Neural progenitor cell (in vitro differentiated cells): ENCODE measurements around the gene THEM5. TPM values are rescaled to one million over a fixed set of nuclear protein-coding genes. Genes with fewer than 3 reads are reported as not detected.

Source experiments
- DNase-seq: peaks from one replicate; pipeline ENCODE4 v3.0.0-alpha.2; 2016; ENCODE audit warnings: low spot score
- H2AFZ ChIP-seq: fragments of 200-600 bp; sonication (generic); replicated peaks from 2 replicates; pipeline ENCODE4 v1.6.1; 2016; ENCODE audit warnings: antibody characterized with exemption
- H3F3A ChIP-seq: fragments of 200-600 bp; sonication (generic); 2 replicates; pipeline ENCODE4 v1.6.1; 2016; ENCODE audit warnings: antibody characterized with exemption, low read depth
- H3K27ac ChIP-seq: fragments of 200-600 bp; sonication (generic); 2 replicates; pipeline ENCODE4 v1.5.1; 2016; ENCODE audit warnings: mild to moderate bottlenecking
- H3K27me3 ChIP-seq: fragments of 200-600 bp; sonication (generic); 2 replicates; pipeline ENCODE4 v1.6.1; 2016; ENCODE audit warnings: mild to moderate bottlenecking, moderate library complexity
- H3K36me3 ChIP-seq: fragments of 200-600 bp; sonication (generic); 2 replicates; pipeline ENCODE4 v1.5.1; 2016
- H3K4me1 ChIP-seq: fragments of 200-600 bp; sonication (generic); 2 replicates; pipeline ENCODE4 v1.6.1; 2016; ENCODE audit warnings: mixed run types
- H3K4me2 ChIP-seq: fragments of 200-600 bp; sonication (generic); 2 replicates; pipeline ENCODE4 v1.6.1; 2016
- H3K4me3 ChIP-seq: fragments of 200-600 bp; sonication (generic); 2 replicates; pipeline ENCODE4 v1.5.1; 2016
- H3K79me2 ChIP-seq: fragments of 200-600 bp; sonication (generic); 2 replicates; pipeline ENCODE4 v1.6.1; 2016; ENCODE audit warnings: low read depth
- H3K9ac ChIP-seq: fragments of 200-600 bp; sonication (generic); 2 replicates; pipeline ENCODE4 v1.6.1; 2016
- H3K9me3 ChIP-seq: fragments of 200-600 bp; sonication (generic); 2 replicates; pipeline ENCODE4 v1.5.1; 2016; ENCODE audit warnings: low read depth
- H4K20me1 ChIP-seq: fragments of 200-600 bp; sonication (generic); 2 replicates; pipeline ENCODE4 v1.6.1; 2016; ENCODE audit warnings: low read depth
- H3K27ac Mint-ChIP-seq: 3 replicates; pipeline ENCODE4 v1.8.0; 2021; ENCODE audit warnings: mixed read lengths
- H3K27me3 Mint-ChIP-seq: 2 replicates; pipeline ENCODE4 v1.8.0; 2022; ENCODE audit warnings: low read depth, mild to moderate bottlenecking, inconsistent platforms, moderate library complexity, mixed read lengths; ENCODE audit not compliant: insufficient read depth
- H3K36me3 Mint-ChIP-seq: 3 replicates; pipeline ENCODE4 v1.8.0; 2021; ENCODE audit warnings: mixed read lengths
- H3K4me1 Mint-ChIP-seq: 3 replicates; pipeline ENCODE4 v1.8.0; 2021; ENCODE audit warnings: mixed read lengths
- H3K4me3 Mint-ChIP-seq: 3 replicates; pipeline ENCODE4 v1.8.0; 2021; ENCODE audit warnings: mild to moderate bottlenecking, moderate library complexity, mixed read lengths
- H3K9me3 Mint-ChIP-seq: 3 replicates; pipeline ENCODE4 v1.8.0; 2020; ENCODE audit warnings: mixed read lengths
- EZH2 ChIP-seq: fragments of 200-600 bp; sonication (generic); IDR thresholded peaks from 2 replicates; pipeline ENCODE4 v1.6.1; 2017; ENCODE audit warnings: antibody characterized with exemption, mild to moderate bottlenecking, moderate library complexity
- EZH2phosphoT487 ChIP-seq: fragments of 200-600 bp; sonication (generic); IDR thresholded peaks from 2 replicates; pipeline ENCODE4 v1.6.1; 2017; ENCODE audit warnings: antibody characterized with exemption
- small RNA-seq: library from RNA; depleted of rRNA; stranded (forward); fragments of <200 nt; gene quantifications from one replicate; pipeline ENCODE3, GENCODE V24; 2015
- total RNA-seq: library from RNA; depleted of rRNA; stranded (reverse); fragments of >200 nt; gene quantifications from 2 replicates; pipeline ENCODE4 v1.2.3, GENCODE V29; 2015; ENCODE audit warnings: low replicate concordance
- TF ChIP-seq, protein P1 (sequence below): fragments of 200-600 bp; sonication (generic); IDR thresholded peaks from 2 replicates; pipeline ENCODE4 v1.5.1; 2017; ENCODE audit warnings: antibody characterized with exemption, mild to moderate bottlenecking

Gene THEM5
- total RNA-seq, 1 donor from 2014 or later = not detected

DNA sequence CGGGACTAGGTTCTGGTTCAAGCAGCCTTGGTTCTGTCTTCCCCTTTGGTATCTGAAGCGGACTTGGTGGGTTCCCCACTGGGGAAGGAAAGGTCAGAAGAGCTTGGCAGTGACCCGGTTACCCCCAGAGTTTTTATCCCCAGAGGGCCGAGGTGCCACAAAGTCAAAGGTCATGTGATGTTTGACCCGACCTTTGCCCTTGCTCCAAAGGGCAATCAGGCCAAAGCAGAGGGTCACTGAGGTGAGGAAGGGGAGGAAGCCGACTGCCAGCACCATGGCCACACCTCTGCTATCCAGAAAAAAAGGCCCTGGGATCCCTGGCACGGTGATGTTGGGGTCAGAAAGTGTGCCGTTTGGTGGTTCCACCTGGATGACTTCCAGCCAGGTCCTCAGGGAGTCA is 52.7 kb downstream of the THEM5 start:
- Mint-ChIP-seq H3K4me3 (no peak overlapping the region), H3K9me3 (no peaks in the 10 kb centered on the region), H3K27me3 (peaks cover 11% of the 10 kb centered on the region), H3K4me1 (peaks cover 15% of the 10 kb centered on the region), H3K27ac (no peak overlapping the region), H3K36me3 (no peaks in the 10 kb centered on the region)
- Histone ChIP-seq H4K20me1 (no peaks in the 10 kb centered on the region), H3K79me2 (no peaks in the 10 kb centered on the region), H3K4me2 (no peak overlapping the region), H2AFZ (no peak overlapping the region), H3K27ac (no peak overlapping the region), H3K9ac (no peak overlapping the region), H3K4me3 (no peak overlapping the region), H3K27me3 (no peaks in the 10 kb centered on the region), H3K4me1 (peaks cover 10% of the 10 kb centered on the region), H3F3A (peaks cover 10% of the 10 kb centered on the region), H3K9me3 (no peaks in the 10 kb centered on the region), H3K36me3 (no peaks in the 10 kb centered on the region)
- no peak for DNase-seq
- TF ChIP-seq EZH2phosphoT487 (no peak), EZH2 (no peak)
- TF ChIP-seq, protein P1, sequence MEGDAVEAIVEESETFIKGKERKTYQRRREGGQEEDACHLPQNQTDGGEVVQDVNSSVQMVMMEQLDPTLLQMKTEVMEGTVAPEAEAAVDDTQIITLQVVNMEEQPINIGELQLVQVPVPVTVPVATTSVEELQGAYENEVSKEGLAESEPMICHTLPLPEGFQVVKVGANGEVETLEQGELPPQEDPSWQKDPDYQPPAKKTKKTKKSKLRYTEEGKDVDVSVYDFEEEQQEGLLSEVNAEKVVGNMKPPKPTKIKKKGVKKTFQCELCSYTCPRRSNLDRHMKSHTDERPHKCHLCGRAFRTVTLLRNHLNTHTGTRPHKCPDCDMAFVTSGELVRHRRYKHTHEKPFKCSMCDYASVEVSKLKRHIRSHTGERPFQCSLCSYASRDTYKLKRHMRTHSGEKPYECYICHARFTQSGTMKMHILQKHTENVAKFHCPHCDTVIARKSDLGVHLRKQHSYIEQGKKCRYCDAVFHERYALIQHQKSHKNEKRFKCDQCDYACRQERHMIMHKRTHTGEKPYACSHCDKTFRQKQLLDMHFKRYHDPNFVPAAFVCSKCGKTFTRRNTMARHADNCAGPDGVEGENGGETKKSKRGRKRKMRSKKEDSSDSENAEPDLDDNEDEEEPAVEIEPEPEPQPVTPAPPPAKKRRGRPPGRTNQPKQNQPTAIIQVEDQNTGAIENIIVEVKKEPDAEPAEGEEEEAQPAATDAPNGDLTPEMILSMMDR = no peak

DNA sequence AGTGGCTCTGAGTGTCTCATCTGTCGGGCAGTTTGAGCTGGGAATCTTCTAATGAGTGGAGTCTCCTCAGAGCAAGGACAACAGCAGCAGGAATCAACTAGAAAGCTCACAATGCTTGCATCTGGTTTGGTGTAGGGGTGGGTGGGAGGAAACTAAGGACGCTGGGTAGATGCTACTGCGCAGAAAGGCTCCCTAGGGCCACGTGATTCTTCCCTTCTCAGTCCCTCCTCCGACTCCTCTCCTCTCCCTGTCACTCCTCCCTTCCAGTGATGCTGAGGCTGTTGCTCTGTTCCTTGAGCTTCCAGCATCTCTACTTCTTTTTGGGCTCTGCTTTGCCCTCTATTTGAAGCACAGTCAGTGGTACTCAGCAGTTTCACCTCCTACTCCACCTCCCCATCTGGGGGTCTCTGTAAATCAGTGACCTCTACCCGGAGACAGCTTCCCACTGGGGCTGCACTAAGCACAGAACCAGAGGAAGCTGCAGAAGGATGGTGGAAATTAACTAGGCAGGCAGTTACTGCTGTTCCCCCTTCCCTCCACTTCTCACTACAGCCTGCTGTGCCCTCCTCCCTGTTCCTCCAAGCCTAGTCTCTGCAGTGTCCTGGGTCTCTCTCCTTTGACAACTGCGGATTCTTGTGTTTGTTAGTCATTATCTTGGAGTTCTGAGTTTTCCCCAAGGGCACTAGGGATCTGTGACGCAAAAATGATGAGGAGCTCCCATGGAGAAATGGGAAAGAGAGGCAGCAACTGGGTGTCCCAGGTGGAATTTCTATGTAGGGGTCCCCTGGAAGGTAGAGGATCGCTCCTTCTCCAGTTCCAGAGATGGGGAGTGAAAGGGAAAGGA is 54.1 kb downstream of the THEM5 start:
- Mint-ChIP-seq H3K27ac (peak overlapping the region; percentile 33), H3K9me3 (no peaks in the 10 kb centered on the region), H3K4me3 (no peak overlapping the region), H3K4me1 (peaks cover 15% of the 10 kb centered on the region), H3K27me3 (peaks cover 11% of the 10 kb centered on the region), H3K36me3 (no peaks in the 10 kb centered on the region)
- Histone ChIP-seq H3K27ac (no peak overlapping the region), H3K79me2 (no peaks in the 10 kb centered on the region), H4K20me1 (no peaks in the 10 kb centered on the region), H3K27me3 (no peaks in the 10 kb centered on the region), H2AFZ (peak overlapping the region; percentile 63), H3K9me3 (no peaks in the 10 kb centered on the region), H3K4me1 (peaks cover 10% of the 10 kb centered on the region), H3F3A (peaks cover 10% of the 10 kb centered on the region), H3K4me2 (peak overlapping the region; percentile 54), H3K36me3 (no peaks in the 10 kb centered on the region), H3K4me3 (no peak overlapping the region), H3K9ac (peak overlapping the region; percentile 32)
- no peak for TF ChIP-seq EZH2phosphoT487
- TF ChIP-seq EZH2 = no peak
- TF ChIP-seq, protein P1 = no peak
- DNase-seq = peak; percentile 27

DNA sequence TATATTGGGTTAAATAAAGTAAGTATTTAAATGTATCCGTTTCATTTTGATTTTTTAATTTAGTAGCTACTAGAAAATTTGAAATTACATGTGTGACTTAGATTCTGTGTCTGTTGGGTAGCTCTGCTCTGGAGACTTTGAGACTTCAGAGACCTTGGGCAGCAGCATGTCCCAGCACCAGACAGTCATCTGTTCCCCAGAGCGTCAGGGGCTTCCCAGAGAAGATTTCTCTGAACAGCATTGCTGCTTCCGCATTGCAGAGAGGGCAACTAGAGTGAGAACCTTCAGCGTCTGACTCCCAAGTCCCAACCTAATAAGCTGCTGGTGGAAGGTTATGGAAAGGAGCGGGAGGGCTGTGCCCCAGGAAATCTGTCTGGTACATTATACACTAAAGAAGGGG is 54.9 kb downstream of the THEM5 start:
- no peak overlapping the region for H3K27ac ChIP-seq
- no peaks in the 10 kb centered on the region for H3K36me3 Mint-ChIP-seq
- TF ChIP-seq, protein P1 = no peak
- TF ChIP-seq EZH2 (no peak), EZH2phosphoT487 (no peak)
- no peaks in the 10 kb centered on the region for H4K20me1 ChIP-seq
- DNase-seq = no peak
- no peak overlapping the region for H3K4me2 ChIP-seq
- peaks cover 10% of the 10 kb centered on the region for H3F3A ChIP-seq
- no peaks in the 10 kb centered on the region for H3K9me3 ChIP-seq
- no peaks in the 10 kb centered on the region for H3K79me2 ChIP-seq
- peaks cover 15% of the 10 kb centered on the region for H3K4me1 Mint-ChIP-seq
- no peaks in the 10 kb centered on the region for H3K36me3 ChIP-seq
- no peak overlapping the region for H3K27ac Mint-ChIP-seq
- peaks cover 9% of the 10 kb centered on the region for H3K27me3 Mint-ChIP-seq
- H2AFZ ChIP-seq = peak overlapping the region; percentile 63
- H3K9me3 Mint-ChIP-seq = no peaks in the 10 kb centered on the region
- H3K4me1 ChIP-seq = peaks cover 10% of the 10 kb centered on the region
- H3K4me3 Mint-ChIP-seq = no peak overlapping the region
- no peak overlapping the region for H3K4me3 ChIP-seq
- peak overlapping the region; percentile 32 for H3K9ac ChIP-seq
- H3K27me3 ChIP-seq = no peaks in the 10 kb centered on the region

Small RNA genes within 50 kb of the gene (small RNA-seq; reads per million reads assigned to genes)
- gene RF00019 = not detected

Other genes with a start within 250 kb of the THEM5 start
- 30.5 and 34.1 TPM in 2 replicates for gene SNX27, start 241.7 kb downstream of the THEM5 start, total RNA-seq
- 0.17 and 1.1 TPM in 2 replicates for gene CELF3, start 136.9 kb downstream of the THEM5 start, total RNA-seq
- not detected in 2 replicates for gene RIIAD1, start 132.2 kb downstream of the THEM5 start, total RNA-seq
- 86.4 and 91.0 TPM in 2 replicates for gene MRPL9, start 90.2 kb downstream of the THEM5 start, total RNA-seq
- 26.3 and 30.4 TPM in 2 replicates for gene TDRKH, start 63.2 kb downstream of the THEM5 start, total RNA-seq
- not detected in 2 replicates for gene LINGO4, start 48.3 kb downstream of the THEM5 start, total RNA-seq
- gene RORC, start 21.9 kb downstream of the THEM5 start, total RNA-seq = not detected in 2 replicates
- 0.12 TPM in 1 of 2 replicates, not detected in the other for gene C2CD4D, start 13.9 kb downstream of the THEM5 start, total RNA-seq
- 12.4 and 14.1 TPM in 2 replicates for gene THEM4, start 55.8 kb upstream of the THEM5 start, total RNA-seq
- gene S100A10, start 140.1 kb upstream of the THEM5 start, total RNA-seq = 0.54 and 1.1 TPM in 2 replicates
- 4.4 and 5.4 TPM in 2 replicates for gene S100A11, start 183.3 kb upstream of the THEM5 start, total RNA-seq
- not detected in 2 replicates for gene TCHHL1, start 235.4 kb upstream of the THEM5 start, total RNA-seq